Lung (tissue), 12 donors: ENCODE data around the gene BUB3. TPM values are rescaled to one million over a fixed set of nuclear protein-coding genes. Genes with fewer than 3 reads are reported as not detected.

Experiments
- ATAC-seq: fragments of 200-7000 bp; cut with Tn5 transposase; one replicate; pipeline ENCODE4 v1.9.1; 2020; ENCODE audit warnings: moderate number of reproducible peaks; ENCODE audit not compliant: insufficient read depth, low FRiP score
- DNase-seq, 3 donors: peaks; one replicate each; pipeline ENCODE4 v3.0.0-alpha.2; 2013 to 2017
- H3K27ac ChIP-seq, 2 donors: one replicate each; pipeline ENCODE4 v1.5.1; 2013; ENCODE audit warnings: mild to moderate bottlenecking in 2 of 2, moderate library complexity in 2 of 2, control low read depth in 1 of 2, inconsistent platforms in 1 of 2, low read depth in 1 of 2, low read length in 1 of 2
- H3K27me3 ChIP-seq, 3 donors: one replicate each; pipeline ENCODE4 v1.5.1; 2013; ENCODE audit warnings: low read length in 2 of 3; ENCODE audit not compliant: control insufficient read depth in 3 of 3, insufficient read depth in 3 of 3
- H3K36me3 ChIP-seq, 4 donors: one replicate each; pipeline ENCODE4 v1.5.1; 2013; ENCODE audit warnings: low read length in 4 of 4, mild to moderate bottlenecking in 1 of 4, moderate library complexity in 1 of 4; ENCODE audit not compliant: control insufficient read depth in 4 of 4, insufficient read depth in 4 of 4
- H3K4me1 ChIP-seq, 5 donors: one replicate each; pipeline ENCODE4 v1.5.1; 2013; ENCODE audit warnings: low read length in 5 of 5, mild to moderate bottlenecking in 2 of 5, moderate library complexity in 1 of 5; ENCODE audit not compliant: control insufficient read depth in 5 of 5, insufficient read depth in 5 of 5
- H3K4me3 ChIP-seq: one replicate; pipeline ENCODE4 v1.5.1; 2013; ENCODE audit warnings: mild to moderate bottlenecking, control low read depth, moderate library complexity
- H3K9ac ChIP-seq, 2 donors: one replicate each; pipeline ENCODE4 v1.5.1; 2013; ENCODE audit warnings: low read length in 2 of 2, control low read depth in 1 of 2; ENCODE audit not compliant: insufficient read depth in 1 of 2
- H3K9me3 ChIP-seq, 4 donors: one replicate each; pipeline ENCODE4 v1.5.1; 2013; ENCODE audit warnings: low read length in 3 of 4, mild to moderate bottlenecking in 1 of 4, moderate library complexity in 1 of 4; ENCODE audit not compliant: control insufficient read depth in 4 of 4, insufficient read depth in 3 of 4
- CTCF ChIP-seq: IDR thresholded peaks from 2 replicates; pipeline ENCODE4 v1.5.1; 2012; ENCODE audit warnings: mild to moderate bottlenecking; ENCODE audit errors: control extremely low read depth, extremely low read depth
- WGBS, 2 donors: extraction: QIAGEN DNeasy Blood & Tissue Kit; methylation state at CpG; one replicate each; pipeline ENCODE4 v1.1.7; 2013; 5-methylcytosine and 5-hydroxymethylcytosine counted together
- polyA plus RNA-seq, 2 donors: library from polyadenylated mRNA; stranded (reverse); fragments of 200-250 nt; gene quantifications; one replicate each; pipeline ENCODE4 v1.2.1, GENCODE V29; 2013
- total RNA-seq, 2 donors: library from RNA; depleted of rRNA in 1 of 2; stranded (reverse); fragments of >200 nt in 1 of 2; gene quantifications; one replicate each; pipeline ENCODE4 v1.2.1, GENCODE V29; 2014 to 2021
- donor health status: control.
- donor health status: control.
- donor health status: Bipolar disorder and iron deficiency.
- donor health status: healthy.
- donor health status: DM: yes; HTN: yes; CAD: no.

The BUB3 gene
- total and polyA plus RNA-seq, 4 donors: 35.4 to 114 (median 64.1) TPM

- no peak overlapping the region for H3K27ac ChIP-seq
- ATAC-seq: no peak
- no peak overlapping the region for H3K9ac ChIP-seq
- H3K9me3 ChIP-seq: peaks cover 0 to 4% (median 0%) of the 10 kb centered on the region in 4 donors
- peaks cover 22 to 68% (median 56%) of the 10 kb centered on the region in 3 donors for H3K27me3 ChIP-seq
- DNase-seq: no peak
- H3K4me1 ChIP-seq: peaks cover 6 to 29% (median 16%) of the 10 kb centered on the region in 5 donors
- TF ChIP-seq CTCF: no peak
- 1 to 5% methylated on average over 56 of the region's 56 CpGs for WGBS, 2 donors
- peaks cover 0 to 6% (median 3%) of the 10 kb centered on the region in 4 donors for H3K36me3 ChIP-seq
- H3K4me3 ChIP-seq: no peak overlapping the region
Measured at GRCh38 chr10:123150986-123151736, 3.0 kb upstream of the BUB3 start.

GRCh38 chr10:123151737-123152135, 2.5 kb upstream of the BUB3 start:
- H3K4me3 ChIP-seq: no peak overlapping the region
- TF ChIP-seq CTCF: no peak
- no peak for ATAC-seq

GRCh38 chr10:123153486-123154091, 613 bp upstream of the BUB3 start:
- H3K27ac ChIP-seq: no peak overlapping the region
- H3K4me3 ChIP-seq: no peak overlapping the region
- H3K9me3 ChIP-seq: peaks cover 0 to 2% (median 0%) of the 10 kb centered on the region in 4 donors
- 34 to 41% methylated on average over 9 of the region's 9 CpGs for WGBS, 2 donors
- no peak overlapping the region for H3K9ac ChIP-seq
- DNase-seq (no peak), ATAC-seq (no peak)
- H3K4me1 ChIP-seq: peaks cover 8 to 29% (median 15%) of the 10 kb centered on the region in 5 donors
- H3K27me3 ChIP-seq: peaks cover 11 to 47% (median 43%) of the 10 kb centered on the region in 3 donors
- TF ChIP-seq CTCF: no peak
- peaks cover 3 to 27% (median 15%) of the 10 kb centered on the region in 4 donors for H3K36me3 ChIP-seq

More at GRCh38 chr10:123151737-123152135, 2.5 kb upstream of the BUB3 start:
- WGBS, 2 donors: 19 to 23% methylated on average over 7 of the region's 7 CpGs
- DNase-seq: no peak
- H3K9ac ChIP-seq: no peak overlapping the region
- H3K36me3 ChIP-seq: peaks cover 0 to 12% (median 6%) of the 10 kb centered on the region in 4 donors
- H3K27ac ChIP-seq: no peak overlapping the region
- H3K9me3 ChIP-seq: peaks cover 0 to 4% (median 0%) of the 10 kb centered on the region in 4 donors
- H3K4me1 ChIP-seq: peaks cover 8 to 32% (median 16%) of the 10 kb centered on the region in 5 donors
- peaks cover 18 to 64% (median 52%) of the 10 kb centered on the region in 3 donors for H3K27me3 ChIP-seq
